Measurements from ENCODE around the gene KICS2. TPM values are rescaled to one million over a fixed set of nuclear protein-coding genes. Genes with fewer than 3 reads are reported as not detected.

The KICS2 gene
- total RNA-seq, 1 donor from 2014 or later, result 6.8 TPM

- DNase-seq (ENCODE audit: low spot score), result no peak
These were observed 48.6 kb downstream of the KICS2 start for GRCh38 chr12:64173456-64173855.

Other genes starting within 250 kb of the KICS2 start
- 0.52 TPM for gene C12orf56, start 168.5 kb upstream of the KICS2 start, total RNA-seq
- 32.8 TPM for gene XPOT, start 182.1 kb upstream of the KICS2 start, total RNA-seq
- gene TBK1, start 229.8 kb upstream of the KICS2 start, total RNA-seq, result 23.6 TPM